Duodenal mucosa (tissue), 2 donors: ENCODE measurements around the gene GUCA2A.

ENCODE experiments used
- H3K27ac ChIP-seq: one replicate; pipeline ENCODE4 v1.7.0; 2013; ENCODE audit warnings: low read depth, low read length
- H3K27me3 ChIP-seq, 2 donors: one replicate each; pipeline ENCODE4 v1.7.0; 2013; ENCODE audit warnings: low read length in 2 of 2, control low read depth in 1 of 2; ENCODE audit not compliant: insufficient read depth in 2 of 2, control insufficient read depth in 1 of 2
- H3K36me3 ChIP-seq, 2 donors: one replicate each; pipeline ENCODE4 v1.7.0; 2013; ENCODE audit warnings: low read length in 2 of 2, control low read depth in 1 of 2; ENCODE audit not compliant: insufficient read depth in 2 of 2, control insufficient read depth in 1 of 2
- H3K4me1 ChIP-seq, 2 donors: one replicate each; pipeline ENCODE4 v1.7.0; 2013; ENCODE audit warnings: low read length in 2 of 2, control low read depth in 1 of 2; ENCODE audit not compliant: insufficient read depth in 2 of 2, control insufficient read depth in 1 of 2
- H3K4me3 ChIP-seq, 2 donors: one replicate each; pipeline ENCODE4 v1.7.0; 2013; ENCODE audit warnings: low read length in 2 of 2, low read depth in 1 of 2
- H3K9ac ChIP-seq, 2 donors: one replicate each; pipeline ENCODE4 v1.7.0; 2013; ENCODE audit warnings: low read length in 2 of 2, low read depth in 1 of 2
- H3K9me3 ChIP-seq, 2 donors: one replicate each; pipeline ENCODE4 v1.7.0; 2013; ENCODE audit warnings: low read length in 2 of 2, control low read depth in 1 of 2; ENCODE audit not compliant: control insufficient read depth in 1 of 2

GUCA2A gene

DNA sequence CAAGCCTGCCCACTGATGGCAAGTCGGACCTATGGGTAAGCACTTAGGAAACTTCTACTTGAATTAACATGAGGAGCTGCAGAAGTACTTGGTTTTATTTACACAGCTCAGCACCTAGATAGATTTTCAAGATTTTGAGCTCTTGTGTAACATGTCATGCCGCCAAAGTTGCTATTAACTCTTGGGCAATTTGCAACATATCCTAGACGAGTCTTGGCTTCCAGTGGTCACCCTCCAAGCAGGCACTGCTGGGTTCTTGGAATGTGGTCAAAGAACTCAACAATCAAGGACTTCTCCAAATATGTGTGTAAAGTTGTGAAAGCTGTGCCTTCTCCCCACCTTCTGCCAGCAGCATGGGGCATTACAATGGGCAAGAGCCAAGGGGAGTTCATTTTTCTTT is 29.1 kb downstream of the GUCA2A start:
- Histone ChIP-seq H3K27me3 (peaks cover 6 to 12% of the 10 kb centered on the region in 2 donors), H3K9me3 (no peaks in the 10 kb centered on the region), H3K4me1 (no peaks in the 10 kb centered on the region), H3K4me3 (no peak overlapping the region), H3K27ac (no peak overlapping the region), H3K9ac (no peak overlapping the region), H3K36me3 (no peaks in the 10 kb centered on the region)

DNA sequence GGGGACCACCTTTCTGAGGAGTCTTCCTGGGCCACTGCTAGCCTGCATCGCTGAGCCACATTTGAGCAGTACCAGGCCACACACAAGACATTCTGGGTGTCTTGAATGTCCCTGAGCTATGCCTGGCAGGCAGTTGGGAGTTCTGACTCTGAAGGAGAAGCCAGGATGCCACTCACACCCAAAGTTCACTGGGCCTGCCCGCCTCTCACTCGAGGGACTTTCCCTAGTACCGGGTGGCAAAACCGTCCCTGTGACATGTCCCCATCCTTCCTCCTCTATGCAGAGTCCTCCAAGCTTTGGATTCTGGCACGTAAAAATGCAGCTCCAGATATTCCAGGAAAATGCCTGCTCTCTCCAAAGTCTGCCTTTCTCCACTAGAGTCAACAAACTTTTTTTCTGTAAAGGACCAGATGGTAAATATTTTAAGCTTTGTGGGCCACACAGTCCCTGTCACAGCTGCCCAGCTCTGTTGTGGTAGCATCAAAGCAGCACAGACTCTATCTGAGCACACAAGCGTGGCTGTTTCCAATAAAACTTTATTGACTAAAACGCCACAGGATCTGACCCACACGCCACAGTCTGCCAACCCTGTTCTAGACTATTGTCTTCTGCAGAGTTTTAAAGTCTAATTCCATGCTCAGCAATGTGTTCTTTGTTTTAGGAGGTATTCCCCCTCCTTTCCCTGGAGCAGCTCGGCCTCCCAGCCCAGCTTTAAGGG is 30.6 kb downstream of the GUCA2A start:
- no peak overlapping the region for H3K4me3 ChIP-seq
- no peaks in the 10 kb centered on the region for H3K36me3 ChIP-seq
- no peak overlapping the region for H3K27ac ChIP-seq
- H3K9ac ChIP-seq: no peak overlapping the region
- H3K27me3 ChIP-seq: peaks cover 6 to 12% of the 10 kb centered on the region in 2 donors
- no peaks in the 10 kb centered on the region for H3K9me3 ChIP-seq
- no peaks in the 10 kb centered on the region for H3K4me1 ChIP-seq

DNA sequence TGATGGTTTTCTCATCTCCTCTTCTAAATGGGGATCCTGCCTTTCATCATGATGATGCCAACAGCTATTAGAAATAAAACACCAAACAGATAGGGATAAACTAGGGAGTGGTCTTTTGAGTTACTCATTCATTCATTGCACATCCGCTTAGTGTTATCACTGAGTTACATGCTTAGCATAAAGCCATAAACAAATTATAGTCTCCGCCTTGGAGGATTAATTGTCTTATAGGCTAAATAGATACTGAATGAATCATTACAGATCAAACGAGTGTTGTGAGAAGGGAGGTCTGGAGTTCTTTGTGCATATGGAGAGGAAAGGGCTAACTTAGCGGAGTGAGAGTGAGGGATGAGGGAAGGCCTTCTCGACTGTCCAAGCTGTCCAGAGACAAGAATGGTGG is 31.2 kb downstream of the GUCA2A start:
- no peak overlapping the region for H3K27ac ChIP-seq
- no peaks in the 10 kb centered on the region for H3K4me1 ChIP-seq
- no peaks in the 10 kb centered on the region for H3K9me3 ChIP-seq
- H3K36me3 ChIP-seq: no peaks in the 10 kb centered on the region
- H3K4me3 ChIP-seq: no peak overlapping the region
- H3K9ac ChIP-seq: no peak overlapping the region
- H3K27me3 ChIP-seq: peaks cover 6 to 12% of the 10 kb centered on the region in 2 donors

DNA sequence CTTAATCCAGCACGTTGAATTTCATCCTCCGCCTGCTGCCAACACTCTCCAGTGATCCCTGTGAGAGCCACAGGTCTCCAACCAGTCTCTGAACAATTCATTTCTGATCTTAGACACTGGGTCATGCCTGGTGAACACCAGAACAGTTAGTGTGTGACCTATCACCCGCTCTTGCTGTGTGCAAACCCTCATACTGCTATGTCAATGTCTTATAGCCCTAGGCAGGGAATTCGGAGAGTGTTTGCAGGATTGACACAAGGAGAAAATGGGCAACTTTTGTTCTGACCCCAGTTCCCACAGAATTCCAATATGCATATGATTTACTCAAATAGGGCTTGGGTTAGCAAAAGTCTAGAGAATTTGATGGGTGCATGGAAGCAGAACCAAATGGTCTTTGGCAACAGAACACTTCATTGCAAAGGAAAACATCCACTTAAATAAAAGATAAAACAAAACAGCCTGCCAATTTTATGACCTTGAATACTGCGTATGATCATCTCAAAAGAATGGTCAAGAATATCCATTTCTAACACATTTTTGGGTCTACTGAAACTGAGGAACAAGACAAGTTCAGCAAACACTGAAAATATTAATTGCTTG is 34.4 kb downstream of the GUCA2A start:
- H3K4me3 ChIP-seq: no peak overlapping the region
- H3K27ac ChIP-seq: no peak overlapping the region
- no peaks in the 10 kb centered on the region for H3K36me3 ChIP-seq
- no peaks in the 10 kb centered on the region for H3K4me1 ChIP-seq
- H3K9me3 ChIP-seq: no peaks in the 10 kb centered on the region
- H3K27me3 ChIP-seq: peaks cover 0 to 9% of the 10 kb centered on the region in 2 donors
- H3K9ac ChIP-seq: no peak overlapping the region

DNA sequence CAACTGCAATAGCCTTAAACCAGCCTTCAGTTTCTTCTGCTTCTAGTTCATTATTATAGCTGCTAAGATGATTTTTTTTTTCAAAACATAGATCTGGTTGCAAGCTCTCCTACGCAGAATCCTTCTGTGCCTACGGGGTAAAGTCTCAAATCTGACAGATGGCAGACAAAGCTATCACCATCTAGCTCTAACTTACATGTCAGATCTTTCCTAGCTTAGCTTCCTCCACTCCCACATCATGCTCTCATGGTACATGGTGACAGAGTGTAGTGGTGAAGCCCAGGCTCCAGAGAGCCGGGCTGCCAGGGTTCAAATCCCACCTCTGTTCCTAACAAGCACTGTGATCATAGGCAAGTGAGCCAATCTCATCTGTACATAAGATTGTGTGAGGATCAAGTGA is 35.6 kb downstream of the GUCA2A start:
- no peaks in the 10 kb centered on the region for H3K4me1 ChIP-seq
- H3K27me3 ChIP-seq: peaks cover 0 to 2% of the 10 kb centered on the region in 2 donors
- H3K9ac ChIP-seq: no peak overlapping the region
- H3K36me3 ChIP-seq: no peaks in the 10 kb centered on the region
- H3K9me3 ChIP-seq: no peaks in the 10 kb centered on the region
- no peak overlapping the region for H3K27ac ChIP-seq
- H3K4me3 ChIP-seq: no peak overlapping the region

DNA sequence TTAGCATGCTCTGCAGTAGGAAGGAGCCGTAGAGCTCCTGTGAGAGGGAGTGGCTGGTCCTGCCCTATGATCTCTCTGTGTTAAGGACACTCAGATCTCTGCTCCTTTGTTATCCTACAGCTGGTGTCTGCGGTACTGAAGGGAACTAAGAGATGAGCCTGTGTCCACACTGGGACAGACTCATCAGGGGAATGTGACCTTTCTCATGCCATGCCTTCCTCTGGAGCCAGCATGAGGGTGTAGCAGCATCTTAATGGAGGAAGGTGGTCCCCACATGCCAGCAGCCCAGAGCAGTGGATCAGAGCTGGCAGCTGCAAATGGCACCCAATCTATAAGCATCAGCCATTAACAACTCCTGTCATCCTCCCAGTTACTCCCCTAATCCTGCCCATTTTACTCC is 36.0 kb downstream of the GUCA2A start:
- Histone ChIP-seq H3K36me3 (no peaks in the 10 kb centered on the region), H3K27me3 (peaks cover 0 to 2% of the 10 kb centered on the region in 2 donors), H3K4me3 (no peak overlapping the region), H3K9ac (no peak overlapping the region), H3K9me3 (no peaks in the 10 kb centered on the region), H3K4me1 (no peaks in the 10 kb centered on the region), H3K27ac (no peak overlapping the region)

DNA sequence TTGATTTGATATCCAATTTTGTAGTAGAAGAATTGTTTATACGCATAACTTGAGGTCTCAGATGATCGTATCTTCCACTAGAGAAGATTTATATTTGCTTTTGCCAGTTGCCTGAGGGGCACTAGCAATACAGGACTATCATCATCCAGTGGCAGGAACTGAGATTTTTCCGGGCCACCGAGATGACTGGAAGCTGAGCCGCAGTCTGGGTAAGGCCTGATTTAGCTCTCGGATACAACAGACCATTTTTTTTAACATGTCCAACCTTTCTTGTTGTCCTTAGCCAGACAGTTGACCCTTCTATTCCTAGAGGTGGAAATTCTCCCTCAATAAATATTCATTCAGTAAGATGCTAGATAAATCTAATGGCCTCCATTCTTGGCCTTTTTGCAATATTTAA is 36.8 kb downstream of the GUCA2A start:
- no peaks in the 10 kb centered on the region for H3K36me3 ChIP-seq
- no peak overlapping the region for H3K27ac ChIP-seq
- H3K4me3 ChIP-seq: no peak overlapping the region
- H3K4me1 ChIP-seq: no peaks in the 10 kb centered on the region
- H3K27me3 ChIP-seq: peaks cover 0 to 2% of the 10 kb centered on the region in 2 donors
- no peaks in the 10 kb centered on the region for H3K9me3 ChIP-seq
- no peak overlapping the region for H3K9ac ChIP-seq

DNA sequence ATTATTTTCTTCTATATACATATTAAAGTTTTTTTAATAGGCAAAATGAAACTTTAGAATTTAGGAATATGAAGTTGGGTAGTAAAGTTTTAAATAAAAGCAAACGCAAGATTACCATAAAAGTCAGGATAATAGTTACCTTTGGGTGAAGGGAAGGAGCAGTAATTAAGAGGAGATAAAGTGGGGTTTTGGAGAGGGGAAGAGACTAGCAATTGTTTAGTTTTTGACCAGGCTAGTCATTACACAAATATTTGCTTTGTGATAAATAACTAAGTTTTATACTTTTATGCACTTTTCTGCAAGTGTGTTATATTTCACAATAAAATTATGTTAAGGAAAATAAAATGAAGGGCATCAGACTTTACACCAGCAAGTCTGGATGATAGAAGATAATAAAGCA is 39.0 kb downstream of the GUCA2A start:
- no peaks in the 10 kb centered on the region for H3K9me3 ChIP-seq
- peaks cover 0 to 2% of the 10 kb centered on the region in 2 donors for H3K27me3 ChIP-seq
- H3K9ac ChIP-seq: no peak overlapping the region
- H3K4me3 ChIP-seq: no peak overlapping the region
- no peak overlapping the region for H3K27ac ChIP-seq
- H3K36me3 ChIP-seq: no peaks in the 10 kb centered on the region
- H3K4me1 ChIP-seq: no peaks in the 10 kb centered on the region

DNA sequence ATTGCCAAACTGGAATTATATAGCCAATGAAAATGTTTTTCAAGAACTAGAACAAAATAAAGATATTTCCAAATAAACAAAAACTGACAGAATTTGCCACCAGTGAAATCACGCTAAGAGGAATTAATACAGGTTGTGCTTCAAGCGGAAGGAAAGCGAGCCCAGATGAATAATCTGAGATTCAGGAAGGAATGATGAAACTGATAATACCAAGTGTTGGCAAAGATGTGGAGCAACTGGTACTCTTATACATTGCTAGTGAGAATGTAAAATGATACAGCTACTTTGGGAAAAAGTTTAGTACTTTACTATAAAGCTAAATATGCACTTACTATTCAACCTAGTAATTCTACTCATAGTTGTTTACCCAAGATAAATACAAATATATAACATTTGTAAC is 42.1 kb downstream of the GUCA2A start:
- no peaks in the 10 kb centered on the region for H3K36me3 ChIP-seq
- no peak overlapping the region for H3K4me3 ChIP-seq
- no peak overlapping the region for H3K27ac ChIP-seq
- H3K27me3 ChIP-seq: peaks cover 0 to 2% of the 10 kb centered on the region in 2 donors
- H3K9me3 ChIP-seq: no peaks in the 10 kb centered on the region
- H3K4me1 ChIP-seq: no peaks in the 10 kb centered on the region
- H3K9ac ChIP-seq: no peak overlapping the region

DNA sequence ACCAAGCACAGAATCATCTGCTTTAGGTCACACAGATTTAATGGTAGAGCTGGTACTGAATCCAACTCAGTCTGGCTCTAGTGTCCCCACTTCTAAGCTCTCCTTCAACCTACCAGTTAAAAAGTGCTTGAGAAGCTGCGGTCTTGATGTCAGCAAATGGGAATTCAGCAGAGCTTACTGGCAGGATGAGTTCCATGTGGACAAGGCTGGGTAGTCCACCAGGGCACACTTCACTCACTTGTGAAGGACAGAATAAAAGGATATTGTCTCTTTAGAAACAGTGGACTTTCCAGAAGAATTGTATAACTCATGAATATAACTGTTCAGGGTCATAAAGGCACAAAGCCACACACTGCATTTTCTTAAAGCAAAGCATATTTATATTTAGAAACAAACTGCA is 46.4 kb downstream of the GUCA2A start:
- Histone ChIP-seq H3K4me3 (no peak overlapping the region), H3K9ac (no peak overlapping the region), H3K9me3 (no peaks in the 10 kb centered on the region), H3K4me1 (no peaks in the 10 kb centered on the region), H3K36me3 (no peaks in the 10 kb centered on the region), H3K27me3 (no peaks in the 10 kb centered on the region), H3K27ac (no peak overlapping the region)
